ENCODE results near the gene MUC12.
"Not testable (repeated sequence)": the region's sequence is repeated elsewhere in the genome, so short reads cannot be mapped to it uniquely, and the experiment has no call there.

MUC12 gene

DNA sequence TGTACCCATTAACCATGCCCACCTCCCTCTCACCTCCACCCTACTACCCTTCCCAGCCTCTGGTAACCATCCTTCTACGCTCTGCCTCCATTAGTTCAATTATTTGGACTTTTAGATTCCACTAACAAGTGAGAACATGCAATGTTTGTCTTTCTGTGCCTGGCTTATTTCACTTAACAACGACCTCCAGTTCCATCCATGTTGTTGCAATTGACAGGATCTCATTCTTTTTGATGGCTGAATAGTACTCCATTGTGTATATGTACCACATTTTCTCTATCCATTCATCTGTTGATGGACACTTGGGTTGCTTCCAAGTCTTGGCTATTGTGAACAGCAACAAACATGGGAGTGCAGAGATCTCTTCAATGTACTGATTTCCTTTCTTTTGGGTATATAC lies 38.0 kb downstream of the MUC12 start:
- H3K9ac ChIP-seq (ENCODE audit: insufficient read length, low read depth); DNase-seq (ENCODE audit: low read depth, low spot score); H3K4me1 ChIP-seq (ENCODE audit: insufficient read depth, insufficient read length); H3K9me3 ChIP-seq (ENCODE audit: insufficient read depth, low read length); H3K27me3 ChIP-seq (ENCODE audit: insufficient read depth, insufficient read length); H3K4me3 ChIP-seq (ENCODE audit: insufficient read length, low read depth): not testable (repeated sequence)
- H3K36me3 ChIP-seq (ENCODE audit: insufficient read depth, insufficient read length, low read length): peaks cover 15% of the 10 kb centered on the region

GRCh38 chr7:101009629-101010028 lies 40.3 kb downstream of the MUC12 start:
- Histone ChIP-seq H3K4me3 (ENCODE audit: insufficient read length, low read depth) (no peak overlapping the region), H3K4me1 (ENCODE audit: insufficient read depth, insufficient read length) (no peaks in the 10 kb centered on the region), H3K9me3 (ENCODE audit: insufficient read depth, low read length) (no peaks in the 10 kb centered on the region), H3K27me3 (ENCODE audit: insufficient read depth, insufficient read length) (no peaks in the 10 kb centered on the region), H3K9ac (ENCODE audit: insufficient read length, low read depth) (no peak overlapping the region), H3K36me3 (ENCODE audit: insufficient read depth, insufficient read length, low read length) (peaks cover 29% of the 10 kb centered on the region)
- TF ChIP-seq YY1 (IDR thresholded peaks at IDR 0.05; ENCODE audit: insufficient read depth, insufficient read length) (no peak), SUZ12 (IDR thresholded peaks at IDR 0.05; ENCODE audit: extremely low read depth, insufficient read depth, insufficient read length) (no peak), ZNF274 (IDR thresholded peaks at IDR 0.05; ENCODE audit: low read depth, low read length) (no peak)
- no peak for DNase-seq (ENCODE audit: low read depth, low spot score)

DNA sequence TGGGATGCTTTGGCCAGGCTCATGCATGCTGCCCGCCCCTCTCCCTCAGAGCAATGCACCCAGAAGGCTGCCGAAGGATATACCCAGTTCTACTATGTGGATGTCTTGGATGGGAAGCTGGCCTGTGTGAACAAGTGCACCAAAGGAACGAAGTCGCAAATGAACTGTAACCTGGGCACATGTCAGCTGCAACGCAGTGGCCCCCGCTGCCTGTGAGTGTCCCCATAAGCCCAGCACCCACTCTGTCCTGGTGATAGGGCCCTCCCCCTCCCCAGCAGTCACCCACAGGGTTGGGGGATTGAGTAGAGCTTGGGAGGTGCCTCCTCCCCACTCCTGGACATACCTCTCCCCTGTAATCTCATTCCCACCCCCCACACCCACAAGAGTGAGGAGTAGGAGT lies 43.6 kb downstream of the MUC12 start:
- no peaks in the 10 kb centered on the region for H3K27me3 ChIP-seq (ENCODE audit: insufficient read depth, insufficient read length)
- H3K9me3 ChIP-seq (ENCODE audit: insufficient read depth, low read length): no peaks in the 10 kb centered on the region
- H3K4me1 ChIP-seq (ENCODE audit: insufficient read depth, insufficient read length): peaks cover 6% of the 10 kb centered on the region
- H3K36me3 ChIP-seq (ENCODE audit: insufficient read depth, insufficient read length, low read length): peaks cover 38% of the 10 kb centered on the region
- DNase-seq (ENCODE audit: low read depth, low spot score): no peak
- TF ChIP-seq YY1 (IDR thresholded peaks at IDR 0.05; ENCODE audit: insufficient read depth, insufficient read length) (no peak), ZNF274 (IDR thresholded peaks at IDR 0.05; ENCODE audit: low read depth, low read length) (no peak), SUZ12 (IDR thresholded peaks at IDR 0.05; ENCODE audit: extremely low read depth, insufficient read depth, insufficient read length) (no peak)
- no peak overlapping the region for H3K4me3 ChIP-seq (ENCODE audit: insufficient read length, low read depth)
- no peak overlapping the region for H3K9ac ChIP-seq (ENCODE audit: insufficient read length, low read depth)

DNA sequence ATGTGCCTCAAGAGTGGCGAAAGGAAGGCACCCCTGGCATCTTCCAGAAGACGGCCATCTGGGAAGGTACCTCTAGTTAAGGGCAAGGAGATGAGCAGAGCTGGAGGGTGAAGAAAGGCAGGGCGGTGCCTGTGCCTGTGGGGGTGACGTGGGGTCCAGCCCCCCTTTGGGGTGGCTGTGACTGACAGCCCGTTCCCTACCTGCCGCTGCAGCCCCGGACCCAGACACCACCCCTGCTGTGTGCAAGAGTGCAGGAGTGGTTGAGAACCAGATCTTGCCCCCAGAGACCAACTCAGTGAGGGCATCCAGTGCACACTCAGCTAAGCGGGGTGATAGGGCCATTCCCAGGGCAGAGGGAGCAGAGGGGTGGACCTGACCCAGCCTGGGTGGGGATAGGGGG lies 46.3 kb downstream of the MUC12 start:
- H3K4me3 ChIP-seq (ENCODE audit: insufficient read length, low read depth): no peak overlapping the region
- H3K9me3 ChIP-seq (ENCODE audit: insufficient read depth, low read length): no peaks in the 10 kb centered on the region
- no peak overlapping the region for H3K9ac ChIP-seq (ENCODE audit: insufficient read length, low read depth)
- TF ChIP-seq YY1 (IDR thresholded peaks at IDR 0.05; ENCODE audit: insufficient read depth, insufficient read length): no peak
- H3K27me3 ChIP-seq (ENCODE audit: insufficient read depth, insufficient read length): no peaks in the 10 kb centered on the region
- no peak for DNase-seq (ENCODE audit: low read depth, low spot score)
- H3K36me3 ChIP-seq (ENCODE audit: insufficient read depth, insufficient read length, low read length): peaks cover 31% of the 10 kb centered on the region
- H3K4me1 ChIP-seq (ENCODE audit: insufficient read depth, insufficient read length): peaks cover 8% of the 10 kb centered on the region

DNA sequence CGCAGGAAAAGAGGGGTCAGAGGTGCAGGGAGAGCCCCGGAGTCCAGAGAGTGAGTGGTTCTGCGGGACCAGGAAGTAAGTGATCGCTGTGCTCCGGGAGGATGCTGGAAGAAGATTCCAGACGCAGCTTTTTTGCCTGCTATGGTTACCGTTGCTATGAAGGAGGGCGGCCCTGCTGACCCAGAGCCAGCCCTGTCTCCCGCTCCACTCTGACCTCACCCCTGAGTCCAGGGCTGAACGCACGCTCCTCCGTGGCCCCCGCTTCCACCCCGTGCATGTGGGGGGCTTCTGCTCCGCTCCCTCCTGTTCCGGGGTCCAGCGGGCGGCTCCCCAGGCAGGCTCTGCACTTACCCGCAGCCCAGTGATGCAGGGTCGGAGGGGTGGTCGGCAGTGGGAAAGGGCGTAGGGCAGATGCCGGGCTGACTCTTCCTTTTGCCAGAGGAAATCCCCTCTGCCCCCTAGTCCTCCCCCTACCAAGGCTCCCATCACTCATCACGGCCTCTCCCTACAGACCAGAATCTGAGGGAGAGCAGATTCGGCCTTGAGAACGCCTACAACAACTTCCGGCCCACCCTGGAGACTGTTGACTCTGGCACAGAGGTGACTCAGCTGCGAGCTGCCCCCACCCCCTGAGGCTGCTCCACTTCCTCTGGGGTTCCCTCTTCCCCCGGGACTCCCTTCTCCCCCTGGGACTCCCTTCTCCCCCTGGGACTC lies 47.9 kb downstream of the MUC12 start:
- Histone ChIP-seq H3K36me3 (ENCODE audit: insufficient read depth, insufficient read length, low read length) (peaks cover 24% of the 10 kb centered on the region), H3K27me3 (ENCODE audit: insufficient read depth, insufficient read length) (no peaks in the 10 kb centered on the region), H3K9ac (ENCODE audit: insufficient read length, low read depth) (peak overlapping the region; percentile 72), H3K4me3 (ENCODE audit: insufficient read length, low read depth) (peak overlapping the region; percentile 59), H3K9me3 (ENCODE audit: insufficient read depth, low read length) (no peaks in the 10 kb centered on the region), H3K4me1 (ENCODE audit: insufficient read depth, insufficient read length) (peaks cover 13% of the 10 kb centered on the region)
- peak; percentile 76 for DNase-seq (ENCODE audit: low read depth, low spot score)
- TF ChIP-seq YY1 (IDR thresholded peaks at IDR 0.05; ENCODE audit: insufficient read depth, insufficient read length) (no peak), SUZ12 (IDR thresholded peaks at IDR 0.05; ENCODE audit: extremely low read depth, insufficient read depth, insufficient read length) (no peak), ZNF274 (IDR thresholded peaks at IDR 0.05; ENCODE audit: low read depth, low read length) (no peak)

- Histone ChIP-seq H3K4me3 (ENCODE audit: insufficient read length, low read depth) (no peak overlapping the region), H3K4me1 (ENCODE audit: insufficient read depth, insufficient read length) (peaks cover 13% of the 10 kb centered on the region), H3K27me3 (ENCODE audit: insufficient read depth, insufficient read length) (no peaks in the 10 kb centered on the region), H3K36me3 (ENCODE audit: insufficient read depth, insufficient read length, low read length) (peaks cover 14% of the 10 kb centered on the region), H3K9ac (ENCODE audit: insufficient read length, low read depth) (peak overlapping the region; percentile 59), H3K9me3 (ENCODE audit: insufficient read depth, low read length) (no peaks in the 10 kb centered on the region)
- DNase-seq (ENCODE audit: low read depth, low spot score): peak; percentile 51
- TF ChIP-seq SUZ12 (IDR thresholded peaks at IDR 0.05; ENCODE audit: extremely low read depth, insufficient read depth, insufficient read length) (no peak), ZNF274 (IDR thresholded peaks at IDR 0.05; ENCODE audit: low read depth, low read length) (no peak)
These were observed 49.2 kb downstream of the MUC12 start for GRCh38 chr7:101018271-101019167.

DNA sequence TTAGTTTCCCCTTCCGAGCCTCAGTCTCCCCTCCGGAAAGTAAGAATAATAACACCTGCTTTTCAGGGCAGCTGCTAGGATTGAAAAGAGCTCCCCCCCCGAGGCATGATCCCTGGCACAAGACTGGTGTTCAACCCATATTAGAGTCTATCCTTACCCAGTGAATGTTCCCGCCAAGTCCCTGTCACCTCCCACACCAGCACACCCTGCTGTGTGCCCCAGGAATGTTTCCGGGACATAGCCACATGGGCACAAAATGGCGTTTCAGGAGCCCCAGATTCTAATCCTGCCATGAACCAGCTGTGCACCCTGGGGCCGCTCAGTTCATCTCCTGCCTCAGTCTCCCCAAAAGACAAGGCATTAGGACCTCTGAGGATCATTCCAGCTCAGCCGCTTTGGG lies 51.1 kb downstream of the MUC12 start:
- no peak overlapping the region for H3K9ac ChIP-seq (ENCODE audit: insufficient read length, low read depth)
- TF ChIP-seq ZNF274 (IDR thresholded peaks at IDR 0.05; ENCODE audit: low read depth, low read length) (no peak), YY1 (IDR thresholded peaks at IDR 0.05; ENCODE audit: insufficient read depth, insufficient read length) (no peak), SUZ12 (IDR thresholded peaks at IDR 0.05; ENCODE audit: extremely low read depth, insufficient read depth, insufficient read length) (no peak)
- DNase-seq (ENCODE audit: low read depth, low spot score): no peak
- peaks cover 13% of the 10 kb centered on the region for H3K4me1 ChIP-seq (ENCODE audit: insufficient read depth, insufficient read length)
- no peaks in the 10 kb centered on the region for H3K27me3 ChIP-seq (ENCODE audit: insufficient read depth, insufficient read length)
- no peaks in the 10 kb centered on the region for H3K9me3 ChIP-seq (ENCODE audit: insufficient read depth, low read length)
- no peak overlapping the region for H3K4me3 ChIP-seq (ENCODE audit: insufficient read length, low read depth)
- peaks cover under 1% of the 10 kb centered on the region for H3K36me3 ChIP-seq (ENCODE audit: insufficient read depth, insufficient read length, low read length)
